Spleen (tissue), 7 donors: ENCODE measurements around the gene LDLRAP1.

Experiments
- POLR2A ChIP-seq, 3 donors: fragments of 450-650 bp; IDR thresholded peaks; one replicate each; pipeline ENCODE4 v1.5.1; 2017; ENCODE audit warnings: antibody characterized with exemption in 3 of 3, mild to moderate bottlenecking in 1 of 3
- TF ChIP-seq, protein P1 (sequence below), 11 experiments: fragments of 200-600 bp in 7 of 11; fragments of 450-650 bp in 4 of 11; sonication (generic) in 4 of 11; IDR thresholded peaks in 8 of 11; conservative IDR thresholded peaks in 3 of 11; 1 replicate in 7 of 11; 2 replicates in 4 of 11; pipeline versions ENCODE4 v1.4.0 to v1.8.0; 2016 to 2021; ENCODE audit warnings: antibody characterized with exemption in 11 of 11, inconsistent platforms in 4 of 11, mild to moderate bottlenecking in 1 of 11
- donor health status: DM: no; HTN: no; CAD: no; lungs with moderate emphysema.
- donor health status: DM: no; HTN: no; CAD: no.
- donor health status: DM: no; HTN: no; CAD: no.

DNA sequence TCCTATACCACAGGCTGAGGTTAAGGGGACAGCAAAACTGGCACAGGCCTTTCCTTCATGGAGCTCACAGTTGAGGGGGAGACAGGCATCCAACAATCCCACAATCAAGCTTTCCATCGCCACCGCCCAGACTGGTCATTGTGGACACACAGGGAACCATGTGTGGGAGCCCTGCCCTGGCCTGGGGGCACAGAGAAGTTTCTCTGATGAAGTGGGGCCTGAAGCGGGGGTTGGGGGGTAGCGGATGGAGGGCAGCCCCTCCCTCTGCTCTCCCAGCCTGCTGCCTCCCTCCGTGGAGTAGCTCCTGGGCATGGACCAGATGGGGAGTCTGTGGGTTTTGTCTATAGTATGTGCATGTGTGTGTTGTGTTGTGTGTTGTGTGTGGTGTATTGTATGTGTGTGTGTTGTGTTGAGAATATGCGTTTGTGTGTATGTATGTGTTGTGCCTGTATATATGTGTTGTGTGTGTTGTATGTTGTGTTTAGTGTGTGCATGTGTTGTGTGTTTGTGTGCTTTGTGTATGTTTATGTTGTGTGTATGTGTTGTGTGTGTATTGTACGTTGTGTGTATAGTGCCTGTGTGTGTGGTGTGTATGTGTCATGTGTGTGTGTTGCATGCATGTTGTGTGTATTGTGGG, 14.4 kb upstream of the LDLRAP1 start:
- TF ChIP-seq, protein P1, sequence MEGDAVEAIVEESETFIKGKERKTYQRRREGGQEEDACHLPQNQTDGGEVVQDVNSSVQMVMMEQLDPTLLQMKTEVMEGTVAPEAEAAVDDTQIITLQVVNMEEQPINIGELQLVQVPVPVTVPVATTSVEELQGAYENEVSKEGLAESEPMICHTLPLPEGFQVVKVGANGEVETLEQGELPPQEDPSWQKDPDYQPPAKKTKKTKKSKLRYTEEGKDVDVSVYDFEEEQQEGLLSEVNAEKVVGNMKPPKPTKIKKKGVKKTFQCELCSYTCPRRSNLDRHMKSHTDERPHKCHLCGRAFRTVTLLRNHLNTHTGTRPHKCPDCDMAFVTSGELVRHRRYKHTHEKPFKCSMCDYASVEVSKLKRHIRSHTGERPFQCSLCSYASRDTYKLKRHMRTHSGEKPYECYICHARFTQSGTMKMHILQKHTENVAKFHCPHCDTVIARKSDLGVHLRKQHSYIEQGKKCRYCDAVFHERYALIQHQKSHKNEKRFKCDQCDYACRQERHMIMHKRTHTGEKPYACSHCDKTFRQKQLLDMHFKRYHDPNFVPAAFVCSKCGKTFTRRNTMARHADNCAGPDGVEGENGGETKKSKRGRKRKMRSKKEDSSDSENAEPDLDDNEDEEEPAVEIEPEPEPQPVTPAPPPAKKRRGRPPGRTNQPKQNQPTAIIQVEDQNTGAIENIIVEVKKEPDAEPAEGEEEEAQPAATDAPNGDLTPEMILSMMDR (IDR thresholded peaks at IDR 0.05 in 8 of 11, conservative IDR thresholded peaks at IDR 0.05 in 3 of 11) = no peak
- TF ChIP-seq POLR2A (IDR thresholded peaks at IDR 0.05) = no peak
